ENCODE data around the gene SPDEF. TPM values are rescaled to one million over a fixed set of nuclear protein-coding genes. Genes with fewer than 3 reads are reported as not detected.
A peak's percentile ranks its signal among the peaks of the same experiment; 100 is the strongest.

Gene SPDEF
- total RNA-seq, 4 donors from 2014 or later, result 4.4 TPM; not detected in 3

DNA sequence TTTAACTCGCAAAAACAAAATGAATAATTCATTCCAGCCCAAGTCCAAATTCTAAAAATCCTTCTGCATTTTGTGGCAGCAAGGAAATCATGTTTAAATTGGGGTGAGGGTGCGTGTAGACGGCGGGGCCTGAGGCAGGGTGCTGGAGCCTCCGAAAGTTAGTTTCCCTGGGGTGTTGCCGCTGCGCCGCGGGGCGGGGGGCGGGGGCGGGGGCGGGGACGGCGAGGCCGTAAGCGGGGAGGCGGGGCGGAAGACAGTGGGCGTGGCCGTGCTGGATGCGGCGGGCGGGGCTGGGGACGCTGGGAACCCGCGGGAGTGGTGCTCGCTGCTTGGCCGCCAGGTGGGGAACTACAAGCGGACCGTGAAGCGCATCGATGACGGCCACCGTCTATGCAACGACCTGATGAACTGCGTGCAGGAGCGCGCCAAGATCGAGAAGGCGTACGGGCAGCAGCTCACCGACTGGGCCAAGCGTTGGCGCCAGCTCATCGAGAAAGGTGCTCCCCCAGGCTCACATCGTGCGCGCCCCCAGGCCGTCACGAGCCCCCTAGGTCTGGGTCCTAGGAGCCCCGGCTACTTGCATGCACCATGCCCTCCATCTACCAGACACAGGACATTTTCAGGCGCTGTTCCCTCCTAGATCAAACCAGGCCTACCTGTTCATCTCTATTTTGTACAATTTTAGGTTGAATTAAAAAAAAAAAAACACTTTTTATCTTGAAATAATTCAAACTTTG is 29.0 kb downstream of the SPDEF start:
- H3K27me3 ChIP-seq, result no peaks in the 10 kb centered on the region
- TF ChIP-seq, protein P1, sequence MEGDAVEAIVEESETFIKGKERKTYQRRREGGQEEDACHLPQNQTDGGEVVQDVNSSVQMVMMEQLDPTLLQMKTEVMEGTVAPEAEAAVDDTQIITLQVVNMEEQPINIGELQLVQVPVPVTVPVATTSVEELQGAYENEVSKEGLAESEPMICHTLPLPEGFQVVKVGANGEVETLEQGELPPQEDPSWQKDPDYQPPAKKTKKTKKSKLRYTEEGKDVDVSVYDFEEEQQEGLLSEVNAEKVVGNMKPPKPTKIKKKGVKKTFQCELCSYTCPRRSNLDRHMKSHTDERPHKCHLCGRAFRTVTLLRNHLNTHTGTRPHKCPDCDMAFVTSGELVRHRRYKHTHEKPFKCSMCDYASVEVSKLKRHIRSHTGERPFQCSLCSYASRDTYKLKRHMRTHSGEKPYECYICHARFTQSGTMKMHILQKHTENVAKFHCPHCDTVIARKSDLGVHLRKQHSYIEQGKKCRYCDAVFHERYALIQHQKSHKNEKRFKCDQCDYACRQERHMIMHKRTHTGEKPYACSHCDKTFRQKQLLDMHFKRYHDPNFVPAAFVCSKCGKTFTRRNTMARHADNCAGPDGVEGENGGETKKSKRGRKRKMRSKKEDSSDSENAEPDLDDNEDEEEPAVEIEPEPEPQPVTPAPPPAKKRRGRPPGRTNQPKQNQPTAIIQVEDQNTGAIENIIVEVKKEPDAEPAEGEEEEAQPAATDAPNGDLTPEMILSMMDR (IDR thresholded peaks at IDR 0.05), result peak in 3 of 4 experiments; percentile 76 to 89 (median 85)
- no peak for TF ChIP-seq EP300 (IDR thresholded peaks at IDR 0.05)
- H3K4me3 ChIP-seq, result peak overlapping the region in 1 of 2 donors; percentile 37
- 6 to 11% methylated on average over 13 of the region's 53 CpGs for WGBS, 2 donors (ENCODE audit: low coverage in 1 of 2)
- H3K4me1 ChIP-seq, result peaks cover 0 to 14% (median 11%) of the 10 kb centered on the region in 3 donors
- H3K9me3 ChIP-seq, result no peaks in the 10 kb centered on the region
- H3K36me3 ChIP-seq, result no peaks in the 10 kb centered on the region
- peak overlapping the region in 3 of 4 donors; percentile 54 to 73 (median 72) for H3K27ac ChIP-seq
- ATAC-seq, result peak; percentile 93

DNA sequence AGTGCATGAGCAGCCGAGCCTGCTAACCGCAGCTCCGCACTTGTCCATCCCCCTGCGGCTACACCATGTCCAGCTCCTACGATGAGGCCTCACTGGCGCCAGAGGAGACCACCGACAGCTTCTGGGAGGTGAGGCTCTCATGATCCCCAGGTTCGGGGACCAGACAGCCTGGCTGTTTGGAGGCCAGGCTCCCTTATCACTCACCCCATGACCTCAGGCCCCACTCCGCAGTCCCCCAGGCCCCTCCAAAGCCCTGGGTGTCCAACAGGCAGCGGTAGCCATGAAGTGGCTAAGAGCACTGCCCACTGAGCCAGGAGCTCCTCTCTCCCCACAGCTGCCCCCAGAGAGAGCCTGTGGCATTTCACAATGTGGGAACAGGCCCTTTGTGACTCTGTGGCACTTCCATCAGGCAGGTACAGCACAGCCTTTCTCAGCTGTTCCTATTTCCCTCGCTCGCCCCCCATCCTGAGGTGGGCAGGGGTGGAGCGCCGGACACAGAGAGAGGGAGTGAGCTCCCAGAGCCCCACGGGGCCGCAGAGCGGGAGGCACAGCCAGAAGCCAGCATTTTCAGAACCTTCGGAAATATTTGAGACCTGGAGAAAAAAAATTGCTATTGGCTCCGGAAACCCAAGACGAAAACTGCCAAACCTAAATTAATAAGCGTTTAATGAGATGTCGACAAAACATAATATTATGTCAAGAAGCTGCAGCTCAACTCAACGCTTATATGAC is 29.7 kb downstream of the SPDEF start:
- H3K4me1 ChIP-seq, result peaks cover 0 to 14% (median 11%) of the 10 kb centered on the region in 3 donors
- WGBS, 2 donors (ENCODE audit: low coverage in 1 of 2), result 5 to 24% methylated on average over 5 to 10 of the region's 23 CpGs
- H3K36me3 ChIP-seq, result no peaks in the 10 kb centered on the region
- H3K27me3 ChIP-seq, result no peaks in the 10 kb centered on the region
- no peak for TF ChIP-seq POLR2AphosphoS5 (IDR thresholded peaks at IDR 0.05)
- TF ChIP-seq, protein P1 (IDR thresholded peaks at IDR 0.05), result no peak
- TF ChIP-seq EP300 (IDR thresholded peaks at IDR 0.05), result no peak
- no peak for TF ChIP-seq POLR2A (IDR thresholded peaks at IDR 0.05)
- peak overlapping the region in 3 of 4 donors; percentile 54 to 73 (median 72) for H3K27ac ChIP-seq
- ATAC-seq, result peak; percentile 24
- H3K4me3 ChIP-seq, result peak overlapping the region in 1 of 2 donors; percentile 37
- H3K9me3 ChIP-seq, result no peaks in the 10 kb centered on the region

DNA sequence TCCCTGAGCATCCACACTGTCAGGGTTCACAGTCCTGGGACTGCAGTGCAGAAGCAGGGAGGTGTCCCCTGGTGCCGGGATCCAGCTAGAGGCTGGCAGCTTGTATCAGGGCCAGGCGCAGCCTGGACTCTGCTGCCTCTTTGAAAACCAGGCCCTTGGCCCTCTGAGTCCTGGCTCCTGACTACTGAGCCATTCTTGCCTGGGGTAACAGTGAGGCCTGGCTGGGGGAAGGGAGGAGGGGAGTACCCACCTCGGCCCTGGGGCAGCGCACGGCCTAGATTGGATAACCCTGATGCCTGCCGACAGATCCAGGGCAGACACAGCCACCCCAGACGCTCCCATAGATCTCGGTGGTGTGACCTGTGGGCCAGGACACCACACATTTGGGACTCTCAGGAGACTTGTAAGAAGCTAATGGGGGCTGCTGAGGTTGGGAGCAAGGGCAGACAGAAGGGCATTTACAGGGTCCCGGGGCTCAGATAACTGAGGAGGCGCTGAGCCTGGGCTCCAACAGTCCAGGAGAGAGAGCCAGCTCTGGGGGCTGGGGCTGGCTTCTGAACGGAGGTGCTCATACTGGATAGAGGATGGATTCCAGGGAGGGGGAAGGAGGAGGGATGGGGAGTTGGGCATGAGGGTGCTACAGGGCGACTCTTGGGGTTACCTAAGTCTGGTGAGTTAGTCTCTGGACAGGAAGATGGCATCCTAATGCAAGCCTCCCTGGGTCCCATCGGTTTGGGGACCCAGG is 30.5 kb downstream of the SPDEF start:
- Histone ChIP-seq H3K27me3 (no peaks in the 10 kb centered on the region), H3K4me3 (no peak overlapping the region), H3K4me1 (peaks cover 0 to 14% (median 11%) of the 10 kb centered on the region in 3 donors), H3K27ac (peak overlapping the region in 2 of 4 donors; percentile 72 to 73), H3K9me3 (no peaks in the 10 kb centered on the region), H3K36me3 (no peaks in the 10 kb centered on the region)
- TF ChIP-seq, protein P1 (IDR thresholded peaks at IDR 0.05), result no peak
- TF ChIP-seq POLR2AphosphoS5 (IDR thresholded peaks at IDR 0.05), result no peak
- no peak for TF ChIP-seq POLR2A (IDR thresholded peaks at IDR 0.05)
- no peak for TF ChIP-seq EP300 (IDR thresholded peaks at IDR 0.05)
- whole genome bisulfite sequencing, 2 donors (ENCODE audit: low coverage in 1 of 2), result 65 to 90% methylated on average over 2 to 3 of the region's 13 CpGs
- ATAC-seq, result no peak

DNA sequence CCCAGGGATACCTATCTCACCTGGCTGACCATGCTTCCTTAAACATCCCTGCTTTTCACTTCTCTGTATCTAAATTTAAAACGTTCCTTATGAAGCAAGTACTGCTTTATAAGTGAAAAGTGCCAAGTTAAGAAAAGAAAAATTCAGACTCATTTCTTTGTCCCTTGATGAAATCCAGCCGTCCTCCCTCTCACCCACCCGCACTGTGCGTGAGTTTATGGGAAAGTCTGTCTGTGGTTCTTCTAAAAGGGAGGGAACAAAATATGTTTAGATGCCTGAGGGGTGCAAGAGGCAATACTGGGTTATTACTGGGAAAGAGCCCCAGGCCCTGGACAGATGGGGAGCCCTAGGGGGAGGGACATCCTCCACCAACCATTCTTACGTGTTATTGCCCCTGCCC is 31.2 kb downstream of the SPDEF start:
- no peaks in the 10 kb centered on the region for H3K36me3 ChIP-seq
- WGBS, 2 donors (ENCODE audit: low coverage in 1 of 2), result 54 to 66% methylated on average over 3 to 4 of the region's 5 CpGs
- no peaks in the 10 kb centered on the region for H3K27me3 ChIP-seq
- no peak for ATAC-seq
- no peak overlapping the region for H3K4me3 ChIP-seq
- no peak overlapping the region for H3K27ac ChIP-seq
- no peaks in the 10 kb centered on the region for H3K9me3 ChIP-seq
- TF ChIP-seq, protein P1 (IDR thresholded peaks at IDR 0.05), result no peak
- TF ChIP-seq POLR2AphosphoS5 (IDR thresholded peaks at IDR 0.05) (no peak), POLR2A (IDR thresholded peaks at IDR 0.05) (no peak), EP300 (IDR thresholded peaks at IDR 0.05) (no peak)
- H3K4me1 ChIP-seq, result peaks cover 0 to 14% (median 11%) of the 10 kb centered on the region in 3 donors
